GM18519 (cell line): Measurements from ENCODE around the gene OR1L6.

Source experiments
- ATAC-seq: cut with Tn5 transposase; IDR thresholded peaks from one replicate; pipeline ENCODE4 v1.9.1; 2021; ENCODE audit warnings: mild to moderate bottlenecking, moderate library complexity; ENCODE audit not compliant: unreplicated experiment, low FRiP score

OR1L6 gene, protein sequence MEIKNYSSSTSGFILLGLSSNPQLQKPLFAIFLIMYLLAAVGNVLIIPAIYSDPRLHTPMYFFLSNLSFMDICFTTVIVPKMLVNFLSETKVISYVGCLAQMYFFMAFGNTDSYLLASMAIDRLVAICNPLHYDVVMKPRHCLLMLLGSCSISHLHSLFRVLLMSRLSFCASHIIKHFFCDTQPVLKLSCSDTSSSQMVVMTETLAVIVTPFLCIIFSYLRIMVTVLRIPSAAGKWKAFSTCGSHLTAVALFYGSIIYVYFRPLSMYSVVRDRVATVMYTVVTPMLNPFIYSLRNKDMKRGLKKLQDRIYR

DNA sequence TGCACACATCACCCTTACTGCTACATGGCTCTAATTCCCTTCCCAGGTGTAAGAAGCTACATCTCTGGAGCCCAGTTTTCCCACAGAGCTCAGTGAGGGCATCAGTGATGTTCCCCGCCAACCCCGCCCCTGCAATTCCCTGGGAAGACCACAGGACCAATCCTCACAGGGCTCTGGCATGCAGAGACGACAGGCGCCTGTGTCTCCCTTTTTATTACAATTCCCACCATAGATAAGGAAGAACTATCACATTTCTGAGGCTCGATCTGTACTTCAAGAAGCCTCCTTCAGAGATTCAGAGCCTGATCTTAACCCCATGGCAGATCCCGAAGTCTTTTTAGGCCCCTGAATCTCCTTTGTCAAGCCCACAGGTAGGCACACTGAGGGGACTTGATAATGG lies at the start of gene OR1L6:
TSS of gene OR1L6 (plus strand) at position 301 of the 400 bp plus-strand sequence. CDS start 7,545 bp downstream, outside the sequence.
- ATAC-seq = no peak

GRCh38 chr9:122695696-122696095 lies 46.4 kb upstream of the OR1L6 start:
- ATAC-seq = no peak

DNA sequence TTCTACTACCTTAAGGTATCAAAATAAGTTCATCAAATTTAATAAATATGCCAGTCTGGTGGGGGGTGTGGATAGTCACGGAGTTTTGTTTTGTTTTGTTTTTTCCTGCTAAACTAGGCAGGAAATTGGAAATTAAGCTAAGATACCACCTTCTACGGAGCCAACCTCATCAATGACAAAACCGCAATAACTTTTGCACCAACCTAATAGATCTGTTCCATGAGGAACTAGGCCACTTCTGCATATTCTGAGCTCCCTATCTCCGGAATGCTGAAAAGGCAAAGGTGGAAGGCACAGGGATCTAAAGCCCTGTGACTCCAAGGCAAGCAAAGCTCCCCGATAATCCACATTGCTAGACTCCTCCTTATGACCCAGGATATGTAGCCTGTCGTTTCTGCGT lies 24.1 kb upstream of the OR1L6 start:
- no peak for ATAC-seq

DNA sequence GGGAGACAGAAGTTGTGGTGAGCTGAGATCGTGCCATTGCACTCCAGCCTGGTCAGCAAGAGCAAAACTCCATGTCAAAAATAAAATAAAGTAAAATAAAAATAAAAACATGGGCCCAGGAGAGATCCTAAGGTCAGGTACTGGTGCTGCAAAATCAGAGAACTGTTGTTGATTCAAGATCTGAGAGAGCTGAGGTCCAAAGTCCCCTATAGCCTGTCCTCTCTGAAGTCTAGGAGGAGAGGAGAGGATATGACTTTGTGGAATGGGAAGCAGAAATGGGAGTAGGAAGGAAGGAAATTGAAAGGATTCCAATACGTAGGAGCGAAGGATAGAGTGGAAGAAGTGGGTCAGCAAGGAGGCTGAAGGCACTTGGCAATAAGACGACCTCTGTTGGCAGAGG lies 22.9 kb upstream of the OR1L6 start:
- no peak for ATAC-seq

DNA sequence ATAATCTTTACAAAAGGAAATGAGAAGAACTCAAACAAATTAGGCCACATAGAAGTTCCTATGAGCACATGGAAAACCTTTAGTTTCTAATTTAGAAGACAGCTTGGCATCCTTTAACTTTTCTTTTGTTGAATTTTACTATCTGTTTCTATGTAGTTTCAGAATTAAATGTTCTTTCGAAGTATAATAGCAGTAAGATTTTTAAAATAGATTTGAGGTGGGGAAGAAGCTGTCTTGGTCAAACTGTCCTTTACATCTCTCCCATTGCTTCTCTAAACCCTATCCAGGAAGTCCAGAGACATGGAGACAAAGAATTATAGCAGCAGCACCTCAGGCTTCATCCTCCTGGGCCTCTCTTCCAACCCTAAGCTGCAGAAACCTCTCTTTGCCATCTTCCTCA lies 18.4 kb upstream of the OR1L6 start, which contains the start of gene OR1L4:
TSS of gene OR1L4 (plus strand) at position 301 of the 400 bp plus-strand sequence. CDS start at position 301, 0 bp downstream.
- no peak for ATAC-seq

GRCh38 chr9:122754825-122755224 lies 12.7 kb downstream of the OR1L6 start:
- no peak for ATAC-seq

- ATAC-seq = no peak
These were observed 25.7 kb downstream of the OR1L6 start for GRCh38 chr9:122767817-122768216.

DNA sequence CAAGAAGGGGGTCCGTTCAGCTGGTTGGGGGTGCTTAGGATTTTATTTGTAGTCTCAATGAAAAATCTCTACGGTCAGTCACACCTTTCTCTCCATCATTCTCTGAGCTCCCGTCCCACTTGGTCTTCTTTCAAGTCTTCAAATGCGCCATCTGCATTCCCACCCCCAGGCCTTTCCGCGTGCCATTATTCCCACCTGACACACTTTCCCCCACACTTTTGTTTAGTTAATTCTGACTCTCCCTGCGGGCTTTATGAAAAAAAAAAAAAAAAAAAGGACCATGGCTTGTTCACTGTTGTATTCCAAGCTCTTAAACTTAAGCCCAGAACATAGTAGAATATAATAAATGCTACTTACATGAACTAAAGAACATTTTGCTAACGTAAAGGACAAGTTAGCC lies 34.9 kb downstream of the OR1L6 start:
- ATAC-seq = no peak

- ATAC-seq = no peak
These were observed 36.0 kb downstream of the OR1L6 start for GRCh38 chr9:122777935-122778627.

- no peak for ATAC-seq
These were observed 37.1 kb downstream of the OR1L6 start for GRCh38 chr9:122779181-122779580.

GRCh38 chr9:122780026-122780425 lies 37.9 kb downstream of the OR1L6 start:
- ATAC-seq = no peak

GRCh38 chr9:122781671-122782070 lies 39.6 kb downstream of the OR1L6 start:
- ATAC-seq = no peak

DNA sequence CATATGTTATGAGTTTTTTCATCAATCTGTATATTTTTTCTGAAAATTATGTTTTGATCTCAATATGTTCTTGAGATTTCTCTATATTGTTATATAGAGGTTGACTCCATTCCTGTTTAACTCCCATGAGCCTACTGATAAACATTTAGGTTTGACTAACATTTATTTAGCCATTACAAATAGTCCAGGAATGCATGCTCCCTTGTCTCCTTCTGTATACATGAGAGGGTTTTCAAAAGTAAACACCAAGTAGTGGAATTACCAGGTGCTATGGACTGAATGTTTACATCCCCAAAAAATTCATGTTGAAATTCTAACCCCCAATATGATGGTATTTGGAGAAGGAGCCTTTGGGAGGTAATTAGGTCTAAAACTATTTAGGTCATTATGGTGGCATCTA lies 43.2 kb downstream of the OR1L6 start:
- no peak for ATAC-seq

DNA sequence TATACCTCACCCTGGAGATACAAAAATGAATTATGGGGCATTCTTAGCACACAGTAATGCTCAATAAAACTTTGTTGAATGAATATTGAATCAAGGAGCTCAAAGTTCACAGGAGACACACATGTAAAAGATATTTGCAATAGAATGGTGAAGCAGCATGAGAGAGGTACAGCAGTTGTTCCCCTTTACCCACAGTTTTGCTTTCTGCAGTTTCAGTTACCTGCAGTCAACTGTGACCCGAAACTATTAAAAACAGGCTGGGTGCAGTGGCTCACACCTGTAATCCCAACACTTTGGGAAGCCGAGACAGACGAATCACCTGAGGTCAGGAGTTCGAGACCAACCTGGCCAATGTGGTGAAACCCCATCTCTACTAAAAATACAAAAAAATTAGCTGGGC lies 44.2 kb downstream of the OR1L6 start:
- ATAC-seq = no peak

DNA sequence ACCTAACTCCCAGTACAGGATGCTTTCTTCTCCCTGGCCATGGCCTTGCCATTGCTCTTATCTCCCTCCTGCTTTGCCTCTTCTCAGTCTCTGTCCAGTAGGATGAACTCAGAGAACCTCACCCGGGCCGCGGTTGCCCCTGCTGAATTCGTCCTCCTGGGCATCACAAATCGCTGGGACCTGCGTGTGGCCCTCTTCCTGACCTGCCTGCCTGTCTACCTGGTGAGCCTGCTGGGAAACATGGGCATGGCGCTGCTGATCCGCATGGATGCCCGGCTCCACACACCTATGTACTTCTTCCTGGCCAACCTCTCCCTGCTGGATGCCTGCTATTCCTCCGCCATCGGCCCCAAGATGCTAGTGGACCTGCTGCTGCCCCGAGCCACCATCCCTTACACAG lies 46.7 kb downstream of the OR1L6 start, which contains the start of gene OR5C1:
TSS of gene OR5C1 (plus strand) at position 103 of the 400 bp plus-strand sequence. CDS start at position 103, 0 bp downstream.
- no peak for ATAC-seq

DNA sequence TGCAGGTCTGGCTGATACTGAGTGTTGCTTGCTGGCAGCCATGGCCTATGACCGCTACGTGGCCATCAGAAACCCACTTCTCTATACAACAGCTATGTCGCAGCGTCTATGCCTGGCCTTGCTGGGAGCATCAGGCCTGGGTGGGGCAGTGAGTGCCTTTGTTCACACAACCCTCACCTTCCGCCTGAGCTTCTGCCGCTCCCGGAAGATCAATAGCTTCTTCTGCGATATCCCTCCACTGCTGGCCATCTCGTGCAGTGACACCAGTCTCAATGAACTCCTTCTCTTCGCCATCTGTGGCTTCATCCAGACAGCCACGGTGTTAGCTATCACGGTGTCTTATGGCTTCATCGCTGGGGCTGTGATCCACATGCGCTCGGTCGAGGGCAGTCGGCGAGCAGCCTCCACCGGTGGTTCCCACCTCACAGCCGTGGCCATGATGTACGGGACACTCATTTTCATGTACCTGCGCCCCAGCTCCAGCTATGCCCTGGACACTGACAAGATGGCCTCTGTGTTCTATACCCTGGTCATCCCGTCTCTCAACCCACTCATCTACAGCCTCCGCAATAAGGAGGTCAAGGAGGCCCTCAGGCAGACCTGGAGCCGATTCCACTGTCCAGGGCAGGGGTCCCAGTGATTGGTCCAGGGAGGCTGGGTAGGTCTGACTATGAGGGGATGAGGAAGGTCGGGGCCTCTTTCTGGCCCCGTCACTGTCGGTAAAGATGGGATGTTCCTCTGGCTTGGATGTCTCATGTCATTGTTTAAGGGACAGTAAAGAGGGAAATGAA lies 47.3 kb downstream of the OR1L6 start:
- no peak for ATAC-seq

DNA sequence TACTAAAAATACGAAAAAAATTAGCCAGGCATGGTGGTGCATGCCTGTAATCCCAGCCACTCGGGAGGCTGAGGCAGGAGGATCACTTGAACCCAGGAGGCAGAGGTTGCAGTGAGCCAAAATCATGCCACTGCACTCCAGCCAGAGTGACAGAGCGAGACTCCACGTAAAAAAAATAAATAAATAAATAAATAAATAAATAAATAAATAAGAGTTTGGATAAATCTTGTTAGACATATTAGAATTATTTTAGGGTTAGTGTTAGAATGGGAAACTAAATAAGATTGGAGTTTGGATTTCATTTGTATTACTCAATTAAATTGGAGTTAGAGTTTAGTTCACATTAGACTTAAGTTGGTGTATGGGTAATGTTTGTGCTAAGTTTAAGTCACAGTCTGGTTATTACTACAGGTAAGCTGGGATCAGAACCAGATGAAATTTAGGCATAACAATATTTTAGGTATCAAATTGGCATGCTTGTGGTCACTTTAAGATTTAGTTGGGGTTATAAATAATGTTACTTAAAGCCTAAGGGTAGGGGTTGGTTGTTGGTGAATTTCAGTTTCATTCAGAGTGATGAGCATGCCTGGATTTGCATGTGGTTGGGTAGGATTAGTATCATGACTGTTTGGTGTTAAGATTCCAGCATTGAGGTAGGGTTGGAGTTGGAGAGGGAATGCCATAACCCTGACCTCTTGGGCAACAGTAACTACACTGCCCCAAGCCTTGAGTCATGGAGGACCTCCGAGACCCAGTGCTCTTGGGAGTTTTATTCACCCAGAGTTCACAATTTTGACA lies 50.0 kb downstream of the OR1L6 start:
- no peak for ATAC-seq

- no peak for ATAC-seq
These were observed 55.4 kb downstream of the OR1L6 start for GRCh38 chr9:122797316-122798063.
